GM12878 (cell line): ENCODE measurements around the gene SLC30A4.

Source experiments
- BRCA1 ChIP-seq: IDR thresholded peaks from 2 replicates; pipeline ENCODE4 v1.6.1; 2011; ENCODE audit warnings: low read depth, low read length, improper control_type of control experiment
- EZH2 ChIP-seq: IDR thresholded peaks from 2 replicates; pipeline ENCODE4 v1.6.1; 2012; ENCODE audit warnings: low read depth, mild to moderate bottlenecking, control low read depth, inconsistent platforms, low read length, borderline replicate concordance; ENCODE audit not compliant: control insufficient read depth
- MTA3 ChIP-seq: IDR thresholded peaks from 2 replicates; pipeline ENCODE4 v1.6.1; 2012; ENCODE audit warnings: low read length, inconsistent platforms, borderline replicate concordance
- POLR2A ChIP-seq: IDR thresholded peaks from 2 replicates; pipeline ENCODE4 v1.6.1; 2011; ENCODE audit warnings: low read depth, mild to moderate bottlenecking, low read length
- RFX5 ChIP-seq: IDR thresholded peaks from 2 replicates; pipeline ENCODE4 v1.6.1; 2011; ENCODE audit warnings: low read depth, low read length, improper control_type of control experiment
- TF ChIP-seq, protein P1 (sequence below): fragments of 450-650 bp; IDR thresholded peaks from 2 replicates; pipeline ENCODE4 v1.6.1; 2017; ENCODE audit warnings: mild to moderate bottlenecking
- TF ChIP-seq, protein P2 (sequence below): IDR thresholded peaks from 2 replicates; pipeline ENCODE4 v1.6.1; 2011; ENCODE audit warnings: borderline replicate concordance, low read depth, mild to moderate bottlenecking, moderate library complexity, mixed read lengths, low read length; ENCODE audit not compliant: insufficient read depth; ENCODE audit errors: extremely low read length

DNA sequence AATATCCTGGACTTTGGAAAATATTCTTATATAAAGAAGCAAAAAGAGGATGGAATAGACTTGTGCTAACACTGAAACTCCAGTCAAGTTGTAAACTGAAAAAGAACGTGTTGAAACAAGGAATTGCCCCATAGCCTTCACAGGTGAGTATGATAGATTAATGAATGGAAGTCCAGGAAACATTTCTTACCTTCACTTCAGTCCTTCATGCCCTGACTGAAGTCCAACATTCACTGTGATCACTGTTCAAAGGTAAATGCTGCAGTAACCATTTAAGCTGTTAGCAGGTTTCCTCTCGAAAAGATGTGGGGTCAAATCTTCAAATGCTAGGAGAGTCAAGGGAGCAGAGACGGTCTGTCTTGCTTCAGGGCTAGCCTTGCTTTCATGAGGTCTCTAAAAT lies 46.1 kb downstream of the SLC30A4 start:
- TF ChIP-seq BRCA1 (no peak), POLR2A (no peak), RFX5 (no peak), EZH2 (no peak), MTA3 (no peak)
- TF ChIP-seq, protein P1, sequence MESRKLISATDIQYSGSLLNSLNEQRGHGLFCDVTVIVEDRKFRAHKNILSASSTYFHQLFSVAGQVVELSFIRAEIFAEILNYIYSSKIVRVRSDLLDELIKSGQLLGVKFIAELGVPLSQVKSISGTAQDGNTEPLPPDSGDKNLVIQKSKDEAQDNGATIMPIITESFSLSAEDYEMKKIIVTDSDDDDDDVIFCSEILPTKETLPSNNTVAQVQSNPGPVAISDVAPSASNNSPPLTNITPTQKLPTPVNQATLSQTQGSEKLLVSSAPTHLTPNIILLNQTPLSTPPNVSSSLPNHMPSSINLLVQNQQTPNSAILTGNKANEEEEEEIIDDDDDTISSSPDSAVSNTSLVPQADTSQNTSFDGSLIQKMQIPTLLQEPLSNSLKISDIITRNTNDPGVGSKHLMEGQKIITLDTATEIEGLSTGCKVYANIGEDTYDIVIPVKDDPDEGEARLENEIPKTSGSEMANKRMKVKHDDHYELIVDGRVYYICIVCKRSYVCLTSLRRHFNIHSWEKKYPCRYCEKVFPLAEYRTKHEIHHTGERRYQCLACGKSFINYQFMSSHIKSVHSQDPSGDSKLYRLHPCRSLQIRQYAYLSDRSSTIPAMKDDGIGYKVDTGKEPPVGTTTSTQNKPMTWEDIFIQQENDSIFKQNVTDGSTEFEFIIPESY = no peak
- TF ChIP-seq, protein P2, sequence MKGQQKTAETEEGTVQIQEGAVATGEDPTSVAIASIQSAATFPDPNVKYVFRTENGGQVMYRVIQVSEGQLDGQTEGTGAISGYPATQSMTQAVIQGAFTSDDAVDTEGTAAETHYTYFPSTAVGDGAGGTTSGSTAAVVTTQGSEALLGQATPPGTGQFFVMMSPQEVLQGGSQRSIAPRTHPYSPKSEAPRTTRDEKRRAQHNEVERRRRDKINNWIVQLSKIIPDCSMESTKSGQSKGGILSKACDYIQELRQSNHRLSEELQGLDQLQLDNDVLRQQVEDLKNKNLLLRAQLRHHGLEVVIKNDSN = no peak
